DOHH2 (cell line): Measurements from ENCODE around the gene ENGASE.

ENCODE experiments used
- EZH2phosphoT487 ChIP-seq: fragments of 200-600 bp; sonication (generic); IDR thresholded peaks from 2 replicates; pipeline ENCODE4 v1.6.1; 2017; ENCODE audit warnings: borderline replicate concordance, mild to moderate bottlenecking, antibody characterized with exemption, low read length, moderate library complexity, mixed read lengths
- TF ChIP-seq, protein P1 (sequence below): fragments of 200-600 bp; sonication (generic); IDR thresholded peaks from one replicate; pipeline ENCODE4 v1.5.1; 2014; ENCODE audit warnings: antibody characterized with exemption, mild to moderate bottlenecking, low read depth, low read length; ENCODE audit not compliant: poor library complexity, severe bottlenecking

DNA sequence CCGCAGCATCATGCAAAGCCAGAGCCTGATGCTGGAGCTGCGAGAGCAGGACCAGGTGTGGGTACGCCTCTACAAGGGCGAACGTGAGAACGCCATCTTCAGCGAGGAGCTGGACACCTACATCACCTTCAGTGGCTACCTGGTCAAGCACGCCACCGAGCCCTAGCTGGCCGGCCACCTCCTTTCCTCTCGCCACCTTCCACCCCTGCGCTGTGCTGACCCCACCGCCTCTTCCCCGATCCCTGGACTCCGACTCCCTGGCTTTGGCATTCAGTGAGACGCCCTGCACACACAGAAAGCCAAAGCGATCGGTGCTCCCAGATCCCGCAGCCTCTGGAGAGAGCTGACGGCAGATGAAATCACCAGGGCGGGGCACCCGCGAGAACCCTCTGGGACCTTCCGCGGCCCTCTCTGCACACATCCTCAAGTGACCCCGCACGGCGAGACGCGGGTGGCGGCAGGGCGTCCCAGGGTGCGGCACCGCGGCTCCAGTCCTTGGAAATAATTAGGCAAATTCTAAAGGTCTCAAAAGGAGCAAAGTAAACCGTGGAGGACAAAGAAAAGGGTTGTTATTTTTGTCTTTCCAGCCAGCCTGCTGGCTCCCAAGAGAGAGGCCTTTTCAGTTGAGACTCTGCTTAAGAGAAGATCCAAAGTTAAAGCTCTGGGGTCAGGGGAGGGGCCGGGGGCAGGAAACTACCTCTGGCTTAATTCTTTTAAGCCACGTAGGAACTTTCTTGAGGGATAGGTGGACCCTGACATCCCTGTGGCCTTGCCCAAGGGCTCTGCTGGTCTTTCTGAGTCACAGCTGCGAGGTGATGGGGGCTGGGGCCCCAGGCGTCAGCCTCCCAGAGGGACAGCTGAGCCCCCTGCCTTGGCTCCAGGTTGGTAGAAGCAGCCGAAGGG, 26.4 kb upstream of the ENGASE start:
- TF ChIP-seq, protein P1, sequence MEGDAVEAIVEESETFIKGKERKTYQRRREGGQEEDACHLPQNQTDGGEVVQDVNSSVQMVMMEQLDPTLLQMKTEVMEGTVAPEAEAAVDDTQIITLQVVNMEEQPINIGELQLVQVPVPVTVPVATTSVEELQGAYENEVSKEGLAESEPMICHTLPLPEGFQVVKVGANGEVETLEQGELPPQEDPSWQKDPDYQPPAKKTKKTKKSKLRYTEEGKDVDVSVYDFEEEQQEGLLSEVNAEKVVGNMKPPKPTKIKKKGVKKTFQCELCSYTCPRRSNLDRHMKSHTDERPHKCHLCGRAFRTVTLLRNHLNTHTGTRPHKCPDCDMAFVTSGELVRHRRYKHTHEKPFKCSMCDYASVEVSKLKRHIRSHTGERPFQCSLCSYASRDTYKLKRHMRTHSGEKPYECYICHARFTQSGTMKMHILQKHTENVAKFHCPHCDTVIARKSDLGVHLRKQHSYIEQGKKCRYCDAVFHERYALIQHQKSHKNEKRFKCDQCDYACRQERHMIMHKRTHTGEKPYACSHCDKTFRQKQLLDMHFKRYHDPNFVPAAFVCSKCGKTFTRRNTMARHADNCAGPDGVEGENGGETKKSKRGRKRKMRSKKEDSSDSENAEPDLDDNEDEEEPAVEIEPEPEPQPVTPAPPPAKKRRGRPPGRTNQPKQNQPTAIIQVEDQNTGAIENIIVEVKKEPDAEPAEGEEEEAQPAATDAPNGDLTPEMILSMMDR, result no peak
- no peak for TF ChIP-seq EZH2phosphoT487
